Measurements from ENCODE around the gene SHISAL1.

The SHISAL1 gene

GRCh38 chr22:44269757-44270555, 42.8 kb downstream of the SHISAL1 start:
- TF ChIP-seq CTCF (IDR thresholded peaks at IDR 0.05; ENCODE audit: insufficient read depth, low read length, poor library complexity, severe bottlenecking): no peak
- Histone ChIP-seq H3K27me3 (replicated peaks; ENCODE audit: control insufficient read depth, insufficient read depth, low read length) (no peaks in the 10 kb centered on the region; the same call in none of the 2 replicates), H3K4me3 (replicated peaks; ENCODE audit: low read depth, low read length) (no peak overlapping the region), H3K36me3 (ENCODE audit: control insufficient read depth, insufficient read depth, low read length) (no peaks in the 10 kb centered on the region)
- no peak for DNase-seq (ENCODE audit: extremely low read depth, insufficient read length)

- no peak for TF ChIP-seq CTCF (IDR thresholded peaks at IDR 0.05; ENCODE audit: insufficient read depth, low read length, poor library complexity, severe bottlenecking)
- no peak for DNase-seq (ENCODE audit: extremely low read depth, insufficient read length)
- Histone ChIP-seq H3K27me3 (replicated peaks; ENCODE audit: control insufficient read depth, insufficient read depth, low read length) (no peaks in the 10 kb centered on the region; the same call in none of the 2 replicates), H3K4me3 (replicated peaks; ENCODE audit: low read depth, low read length) (no peak overlapping the region), H3K36me3 (ENCODE audit: control insufficient read depth, insufficient read depth, low read length) (no peaks in the 10 kb centered on the region)
These were observed 43.6 kb downstream of the SHISAL1 start for GRCh38 chr22:44269117-44269498.

GRCh38 chr22:44268431-44269116, 44.2 kb downstream of the SHISAL1 start:
- Histone ChIP-seq H3K36me3 (ENCODE audit: control insufficient read depth, insufficient read depth, low read length) (no peaks in the 10 kb centered on the region), H3K4me3 (replicated peaks; ENCODE audit: low read depth, low read length) (no peak overlapping the region), H3K27me3 (replicated peaks; ENCODE audit: control insufficient read depth, insufficient read depth, low read length) (no peaks in the 10 kb centered on the region; the same call in 1 of the 2 replicates)
- DNase-seq (ENCODE audit: extremely low read depth, insufficient read length): no peak
- TF ChIP-seq CTCF (IDR thresholded peaks at IDR 0.05; ENCODE audit: insufficient read depth, low read length, poor library complexity, severe bottlenecking): no peak

GRCh38 chr22:44267856-44268255, 44.9 kb downstream of the SHISAL1 start:
- H3K27me3 ChIP-seq (replicated peaks; ENCODE audit: control insufficient read depth, insufficient read depth, low read length): no peaks in the 10 kb centered on the region; the same call in 1 of the 2 replicates
- no peak for TF ChIP-seq CTCF (IDR thresholded peaks at IDR 0.05; ENCODE audit: insufficient read depth, low read length, poor library complexity, severe bottlenecking)

GRCh38 chr22:44266796-44267760, 45.7 kb downstream of the SHISAL1 start:
- H3K27me3 ChIP-seq (replicated peaks; ENCODE audit: control insufficient read depth, insufficient read depth, low read length): no peaks in the 10 kb centered on the region; the same call in 1 of the 2 replicates
- no peaks in the 10 kb centered on the region for H3K36me3 ChIP-seq (ENCODE audit: control insufficient read depth, insufficient read depth, low read length)
- TF ChIP-seq CTCF (IDR thresholded peaks at IDR 0.05; ENCODE audit: insufficient read depth, low read length, poor library complexity, severe bottlenecking): no peak
- no peak for DNase-seq (ENCODE audit: extremely low read depth, insufficient read length)
- no peak overlapping the region for H3K4me3 ChIP-seq (replicated peaks; ENCODE audit: low read depth, low read length)

More at GRCh38 chr22:44267856-44268255, 44.9 kb downstream of the SHISAL1 start:
- no peaks in the 10 kb centered on the region for H3K36me3 ChIP-seq (ENCODE audit: control insufficient read depth, insufficient read depth, low read length)
- DNase-seq (ENCODE audit: extremely low read depth, insufficient read length): no peak
- H3K4me3 ChIP-seq (replicated peaks; ENCODE audit: low read depth, low read length): no peak overlapping the region
